Activated T-helper 1 cell treated with anti-CD3 and anti-CD28 coated beads, Interleukin-12 subunit alpha, Interleukin-12 subunit beta, Interleukin-2, Interleukin-4 antibody, amounts not matched to agents 30 ng/mL and 10 ng/mL and 1 ng/mL, durations not matched to agents 14 hours and 24 hours and 36 hours (primary cell): ENCODE data around the gene FAM120A. TPM values are rescaled to one million over a fixed set of nuclear protein-coding genes. Genes with fewer than 3 reads are reported as not detected.

Source experiments
- DNase-seq: peaks from one replicate; pipeline ENCODE4 v3.0.0; 2021; ENCODE audit warnings: low spot score
- H3K27ac Mint-ChIP-seq: one replicate; pipeline ENCODE4 v1.8.0; 2021; ENCODE audit warnings: mild to moderate bottlenecking, mixed read lengths
- H3K27me3 Mint-ChIP-seq: one replicate; pipeline ENCODE4 v1.8.0; 2022; ENCODE audit warnings: mild to moderate bottlenecking, moderate library complexity, mixed read lengths; ENCODE audit not compliant: insufficient read depth
- H3K36me3 Mint-ChIP-seq: one replicate; pipeline ENCODE4 v1.8.0; 2021; ENCODE audit warnings: low read depth, mixed read lengths
- H3K4me1 Mint-ChIP-seq: one replicate; pipeline ENCODE4 v1.8.0; 2021; ENCODE audit warnings: low read depth, mixed read lengths
- H3K4me3 Mint-ChIP-seq: one replicate; pipeline ENCODE4 v1.8.0; 2021; ENCODE audit warnings: mild to moderate bottlenecking, moderate library complexity, mixed read lengths
- H3K9me3 Mint-ChIP-seq: one replicate; pipeline ENCODE4 v1.8.0; 2021; ENCODE audit warnings: mixed read lengths
- intact Hi-C: fragments of 100-400 bp; cut with micrococcal nuclease; formaldehyde crosslinking; loops from one replicate; pipeline ENCODE4 v1.15.1; 2024
- total RNA-seq: library from RNA; stranded (reverse); gene quantifications from 2 replicates; pipeline ENCODE4 v1.2.3, GENCODE V29; 2022

Gene FAM120A
- total RNA-seq, 1 donor from 2014 or later: 147 TPM

DNA sequence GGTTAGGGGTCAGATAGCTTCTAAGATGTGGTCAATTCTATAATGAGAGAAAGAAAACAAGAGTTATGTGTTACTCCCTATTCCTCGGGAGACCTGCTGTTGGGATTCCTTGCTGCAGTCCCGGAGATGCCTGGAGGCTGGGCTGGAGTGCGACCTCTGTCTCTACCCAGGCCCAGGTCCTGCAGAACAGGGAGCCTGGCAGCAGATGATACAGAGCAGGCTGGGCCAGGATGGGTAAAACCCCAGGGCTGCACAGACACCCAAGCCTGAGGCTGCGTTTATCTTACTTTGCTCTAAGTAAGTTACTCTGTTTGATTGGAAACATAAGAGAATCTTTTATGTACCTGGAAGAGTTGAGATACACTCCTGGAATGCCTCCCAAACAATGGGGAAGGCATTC is 28.8 kb downstream of the FAM120A start:
- intact Hi-C loops: no loop called here
- H3K36me3 Mint-ChIP-seq: peaks cover 39% of the 10 kb centered on the region
- H3K4me1 Mint-ChIP-seq: peaks cover 22% of the 10 kb centered on the region
- no peak overlapping the region for H3K4me3 Mint-ChIP-seq
- DNase-seq: no peak
- H3K27ac Mint-ChIP-seq: no peak overlapping the region
- no peaks in the 10 kb centered on the region for H3K27me3 Mint-ChIP-seq
- H3K9me3 Mint-ChIP-seq: no peaks in the 10 kb centered on the region

GRCh38 chr9:93480728-93481324 is 29.3 kb downstream of the FAM120A start:
- Mint-ChIP-seq H3K36me3 (peaks cover 39% of the 10 kb centered on the region), H3K27ac (no peak overlapping the region), H3K9me3 (no peaks in the 10 kb centered on the region), H3K4me3 (no peak overlapping the region), H3K27me3 (no peaks in the 10 kb centered on the region), H3K4me1 (peaks cover 21% of the 10 kb centered on the region)
- no peak for DNase-seq
- intact Hi-C loops: no loop called here

DNA sequence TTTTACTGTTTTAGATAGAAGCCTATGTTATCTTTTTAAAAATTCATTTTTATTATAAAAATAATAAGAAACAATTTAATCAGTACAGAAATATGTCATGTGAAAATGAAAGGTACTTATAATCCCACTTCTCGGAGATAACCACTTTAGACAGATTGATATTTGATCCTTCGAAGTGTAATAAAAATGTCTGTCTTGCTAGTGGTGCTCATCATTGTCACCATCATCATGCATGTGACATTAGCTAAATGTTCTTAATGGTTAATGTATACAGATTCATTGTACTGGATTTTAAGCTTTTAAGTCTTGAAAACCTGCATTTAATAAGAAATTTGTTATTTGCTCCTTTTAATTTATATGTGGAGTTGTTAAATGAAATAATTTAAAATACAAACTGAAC is 32.0 kb downstream of the FAM120A start:
- DNase-seq: no peak
- no peaks in the 10 kb centered on the region for H3K27me3 Mint-ChIP-seq
- peaks cover 44% of the 10 kb centered on the region for H3K36me3 Mint-ChIP-seq
- intact Hi-C loops: no loop called here
- no peak overlapping the region for H3K27ac Mint-ChIP-seq
- no peaks in the 10 kb centered on the region for H3K9me3 Mint-ChIP-seq
- H3K4me3 Mint-ChIP-seq: no peak overlapping the region
- H3K4me1 Mint-ChIP-seq: peaks cover 26% of the 10 kb centered on the region

DNA sequence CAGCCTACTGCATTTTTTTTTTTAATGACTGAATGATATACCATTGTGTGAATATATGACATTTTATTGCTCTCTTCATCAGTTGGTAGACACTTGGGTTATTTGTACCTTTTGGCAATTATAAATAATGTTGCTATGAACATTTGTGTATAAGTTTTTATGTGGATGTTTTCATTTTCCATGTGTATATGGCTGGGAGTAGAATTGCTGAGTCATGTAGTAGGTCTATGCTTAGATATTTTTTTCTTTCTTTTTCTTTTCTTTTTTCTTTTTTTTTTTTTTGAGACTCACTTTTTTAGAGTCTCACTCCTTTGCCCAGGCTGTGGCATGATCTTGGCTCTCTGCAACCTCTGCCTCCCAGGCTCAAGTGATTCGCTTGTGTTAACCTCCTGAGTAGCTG is 34.8 kb downstream of the FAM120A start:
- H3K4me3 Mint-ChIP-seq: no peak overlapping the region
- H3K27ac Mint-ChIP-seq: peak overlapping the region; percentile 20
- no peaks in the 10 kb centered on the region for H3K27me3 Mint-ChIP-seq
- H3K36me3 Mint-ChIP-seq: peaks cover 45% of the 10 kb centered on the region
- no peaks in the 10 kb centered on the region for H3K9me3 Mint-ChIP-seq
- peaks cover 32% of the 10 kb centered on the region for H3K4me1 Mint-ChIP-seq
- DNase-seq: no peak
- intact Hi-C loops: loop anchor here (2.0 kb wide), 1 partner anchor 15 kb away; no protein-coding TSS in a partner anchor

DNA sequence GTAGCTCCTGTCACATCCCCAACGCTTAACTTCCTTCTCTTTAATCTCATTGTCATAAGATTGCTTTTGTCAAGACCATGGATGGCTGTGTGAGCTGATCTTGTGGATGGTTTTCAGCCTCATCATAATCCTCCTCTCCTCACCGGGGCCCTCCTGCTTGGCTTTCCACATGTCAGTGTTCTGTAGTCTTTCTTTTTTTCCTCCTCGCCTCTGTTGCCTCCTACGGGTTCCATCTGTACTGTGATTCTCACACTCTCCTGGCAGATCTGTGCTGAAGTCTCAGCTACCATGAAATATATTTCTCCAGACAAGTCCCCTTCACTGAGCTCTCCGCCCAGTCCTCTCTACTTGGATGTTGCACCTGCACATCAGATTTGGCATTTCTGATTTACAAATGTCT is 36.8 kb downstream of the FAM120A start:
- peaks cover 32% of the 10 kb centered on the region for H3K4me1 Mint-ChIP-seq
- intact Hi-C loops: no loop called here
- H3K27me3 Mint-ChIP-seq: no peaks in the 10 kb centered on the region
- H3K4me3 Mint-ChIP-seq: no peak overlapping the region
- H3K9me3 Mint-ChIP-seq: no peaks in the 10 kb centered on the region
- H3K36me3 Mint-ChIP-seq: peaks cover 39% of the 10 kb centered on the region
- DNase-seq: no peak
- peak overlapping the region; percentile 5 for H3K27ac Mint-ChIP-seq

DNA sequence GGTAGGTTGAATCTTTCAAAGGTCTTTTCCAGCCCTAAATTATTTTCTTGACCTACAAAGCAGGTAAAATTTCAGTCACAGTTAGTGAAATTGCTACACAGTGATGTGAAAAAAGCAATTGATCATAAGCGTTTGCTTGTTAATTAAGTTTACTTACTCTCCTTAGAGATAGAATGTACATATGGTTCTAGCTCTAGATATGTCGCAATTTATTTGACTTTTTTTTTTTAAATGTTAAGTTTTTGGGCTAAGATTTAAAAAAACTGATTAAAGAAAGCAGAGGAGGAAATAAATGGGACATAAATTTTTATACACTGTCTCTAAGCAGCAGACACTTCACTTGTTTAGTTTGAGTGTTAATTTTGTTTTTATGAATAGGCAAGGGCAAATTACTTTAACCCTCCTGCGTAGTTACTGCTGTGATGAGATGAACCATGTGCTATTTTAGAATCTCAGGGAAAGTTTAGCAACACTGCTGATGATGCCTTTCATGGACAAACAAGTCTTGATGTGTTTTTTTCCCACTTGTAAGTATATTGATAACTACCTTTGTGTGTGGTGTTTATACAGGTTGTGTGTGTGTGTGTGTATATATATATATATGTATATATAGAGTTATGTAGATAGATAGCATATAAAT is 40.2 kb downstream of the FAM120A start:
- Mint-ChIP-seq H3K4me3 (no peak overlapping the region), H3K4me1 (peaks cover 19% of the 10 kb centered on the region), H3K27me3 (no peaks in the 10 kb centered on the region), H3K9me3 (no peaks in the 10 kb centered on the region), H3K27ac (no peak overlapping the region), H3K36me3 (peaks cover 42% of the 10 kb centered on the region)
- intact Hi-C loops: no loop called here
- DNase-seq: no peak

GRCh38 chr9:93492327-93492726 is 40.8 kb downstream of the FAM120A start:
- peaks cover 42% of the 10 kb centered on the region for H3K36me3 Mint-ChIP-seq

GRCh38 chr9:93493949-93494348 is 42.5 kb downstream of the FAM120A start:
- H3K4me1 Mint-ChIP-seq: peaks cover 3% of the 10 kb centered on the region
- no peak overlapping the region for H3K27ac Mint-ChIP-seq
- H3K27me3 Mint-ChIP-seq: no peaks in the 10 kb centered on the region
- peaks cover 40% of the 10 kb centered on the region for H3K36me3 Mint-ChIP-seq
- no peaks in the 10 kb centered on the region for H3K9me3 Mint-ChIP-seq
- no peak overlapping the region for H3K4me3 Mint-ChIP-seq
- intact Hi-C loops: no loop called here
- no peak for DNase-seq

More at GRCh38 chr9:93492327-93492726, 40.8 kb downstream of the FAM120A start:
- Mint-ChIP-seq H3K4me3 (no peak overlapping the region), H3K9me3 (no peaks in the 10 kb centered on the region), H3K27ac (no peak overlapping the region), H3K4me1 (peaks cover 16% of the 10 kb centered on the region), H3K27me3 (no peaks in the 10 kb centered on the region)
- no peak for DNase-seq
- intact Hi-C loops: no loop called here

DNA sequence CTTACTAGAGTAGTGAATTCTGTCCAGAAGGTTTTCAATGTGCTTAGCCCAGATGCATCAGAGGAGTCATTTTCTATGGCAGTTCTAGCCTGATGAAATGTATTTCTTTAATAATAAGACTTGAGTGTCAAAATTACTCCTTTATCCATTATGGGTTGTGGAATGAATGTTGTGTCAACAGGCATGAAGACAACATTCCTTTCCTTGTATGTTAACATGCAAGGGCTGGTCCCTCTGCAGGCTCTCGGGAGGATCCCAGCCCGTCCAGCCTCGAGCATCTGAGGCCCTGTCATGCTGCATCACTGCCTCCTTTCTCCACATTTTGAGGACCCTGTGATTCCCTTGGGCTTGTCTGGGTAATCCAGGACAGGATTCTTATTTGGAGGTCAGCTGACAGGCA is 44.8 kb downstream of the FAM120A start:
- Mint-ChIP-seq H3K9me3 (no peaks in the 10 kb centered on the region), H3K4me1 (peaks cover 18% of the 10 kb centered on the region), H3K27ac (no peak overlapping the region), H3K36me3 (peaks cover 50% of the 10 kb centered on the region), H3K27me3 (no peaks in the 10 kb centered on the region), H3K4me3 (no peak overlapping the region)
- intact Hi-C loops: no loop called here
- no peak for DNase-seq

DNA sequence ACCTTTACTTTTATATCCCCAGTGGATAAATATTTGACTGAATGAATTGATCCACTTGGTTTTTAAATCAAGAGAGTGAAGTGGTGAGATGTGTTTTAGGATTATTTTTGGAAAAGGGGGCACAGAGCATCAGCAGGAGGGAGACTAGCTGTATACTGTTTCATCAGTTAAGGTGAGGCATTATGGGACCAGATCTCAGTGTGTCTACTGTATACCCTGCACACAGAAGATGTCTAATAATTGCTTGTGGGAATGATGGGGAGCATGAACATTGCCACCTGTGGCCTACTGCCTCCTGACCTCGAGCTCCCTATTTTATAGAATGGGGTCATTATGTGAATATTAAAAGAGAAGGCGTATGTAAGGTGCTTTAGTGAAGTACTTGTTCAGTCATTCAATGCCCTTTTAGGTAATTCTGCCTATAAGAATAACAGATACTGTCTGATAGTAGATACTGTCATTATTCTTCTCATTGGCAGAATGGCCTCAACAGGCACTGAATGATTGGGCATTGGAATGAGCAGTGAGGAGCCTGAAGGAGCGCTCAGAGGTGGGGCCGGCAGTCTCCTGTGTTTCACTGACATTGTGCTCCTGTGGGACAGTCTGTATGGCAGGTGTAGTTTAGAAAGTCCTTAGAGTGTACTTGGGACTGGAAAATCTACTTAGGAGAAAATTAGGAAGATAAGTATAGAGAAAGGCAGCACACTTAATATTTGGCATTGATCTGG is 49.2 kb downstream of the FAM120A start:
- no peaks in the 10 kb centered on the region for H3K27me3 Mint-ChIP-seq
- H3K27ac Mint-ChIP-seq: peak overlapping the region; percentile 72
- no peaks in the 10 kb centered on the region for H3K9me3 Mint-ChIP-seq
- DNase-seq: no peak
- H3K4me3 Mint-ChIP-seq: peak overlapping the region; percentile 81
- intact Hi-C loops: loop anchor here (2.0 kb wide), 2 partner anchors 38 to 48 kb away; partner anchors contain the start of gene FAM120AOS
- peaks cover 44% of the 10 kb centered on the region for H3K4me1 Mint-ChIP-seq
- H3K36me3 Mint-ChIP-seq: peaks cover 58% of the 10 kb centered on the region

- H3K27me3 Mint-ChIP-seq: no peaks in the 10 kb centered on the region
- H3K9me3 Mint-ChIP-seq: no peaks in the 10 kb centered on the region
- peak overlapping the region; percentile 81 for H3K4me3 Mint-ChIP-seq
- H3K4me1 Mint-ChIP-seq: peaks cover 49% of the 10 kb centered on the region
- peak overlapping the region; percentile 72 for H3K27ac Mint-ChIP-seq
- peaks cover 56% of the 10 kb centered on the region for H3K36me3 Mint-ChIP-seq
- intact Hi-C loops: loop anchor here (2.0 kb wide), 2 partner anchors 39 to 49 kb away; partner anchors contain the start of gene FAM120AOS
- no peak for DNase-seq
These were observed 49.9 kb downstream of the FAM120A start for GRCh38 chr9:93501406-93501805.

GRCh38 chr9:93503381-93503780 is 51.9 kb downstream of the FAM120A start:
- no peak for DNase-seq
- H3K9me3 Mint-ChIP-seq: no peaks in the 10 kb centered on the region
- H3K36me3 Mint-ChIP-seq: peaks cover 53% of the 10 kb centered on the region
- H3K27ac Mint-ChIP-seq: no peak overlapping the region
- peaks cover 64% of the 10 kb centered on the region for H3K4me1 Mint-ChIP-seq
- no peak overlapping the region for H3K4me3 Mint-ChIP-seq
- intact Hi-C loops: no loop called here
- H3K27me3 Mint-ChIP-seq: no peaks in the 10 kb centered on the region

- no peak overlapping the region for H3K4me3 Mint-ChIP-seq
- intact Hi-C loops: no loop called here
- no peaks in the 10 kb centered on the region for H3K9me3 Mint-ChIP-seq
- H3K27me3 Mint-ChIP-seq: no peaks in the 10 kb centered on the region
- DNase-seq: no peak
- H3K27ac Mint-ChIP-seq: no peak overlapping the region
- peaks cover 40% of the 10 kb centered on the region for H3K36me3 Mint-ChIP-seq
- H3K4me1 Mint-ChIP-seq: peaks cover 57% of the 10 kb centered on the region
These were observed 54.2 kb downstream of the FAM120A start for GRCh38 chr9:93505541-93506132.
